T-helper 2 cell (primary cell): ENCODE results near the gene PROK1.

Experiments used
- DNase-seq, 5 experiments: peaks; one replicate each; pipeline versions ENCODE4 v3.0.0 to v3.0.0-alpha.2; 2012 to 2022

The PROK1 gene

DNA sequence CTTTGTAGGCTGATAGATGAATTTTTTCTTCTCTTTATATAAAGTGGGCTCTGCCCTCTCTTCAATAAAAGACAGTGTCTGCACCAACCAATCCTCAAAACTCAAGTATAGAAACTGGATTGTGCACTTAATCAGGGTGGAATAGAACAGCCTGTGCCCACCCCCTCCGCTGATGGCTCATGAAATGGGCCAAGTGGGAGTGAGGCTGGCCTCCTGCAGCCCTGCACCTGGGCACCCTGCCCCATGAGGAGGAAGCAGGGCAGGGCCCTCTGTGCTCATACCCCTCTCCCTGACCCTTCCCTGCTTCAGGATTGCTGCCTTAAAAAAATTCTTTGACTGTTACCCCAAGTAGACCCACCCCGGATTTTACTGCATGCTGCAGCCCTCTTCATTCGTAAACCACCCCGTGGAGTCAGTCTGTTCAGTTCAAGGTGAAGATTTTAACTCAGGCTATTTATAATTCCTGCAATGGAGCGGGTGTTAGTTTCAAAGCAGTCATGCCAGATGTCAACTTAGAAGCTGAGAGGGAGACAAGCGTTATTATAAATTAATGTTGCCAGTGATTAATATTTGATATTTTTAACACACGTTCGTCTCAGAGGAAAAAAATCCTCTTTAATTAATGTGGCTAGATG lies 15.8 kb downstream of the PROK1 start:
- DNase-seq: no peak

DNA sequence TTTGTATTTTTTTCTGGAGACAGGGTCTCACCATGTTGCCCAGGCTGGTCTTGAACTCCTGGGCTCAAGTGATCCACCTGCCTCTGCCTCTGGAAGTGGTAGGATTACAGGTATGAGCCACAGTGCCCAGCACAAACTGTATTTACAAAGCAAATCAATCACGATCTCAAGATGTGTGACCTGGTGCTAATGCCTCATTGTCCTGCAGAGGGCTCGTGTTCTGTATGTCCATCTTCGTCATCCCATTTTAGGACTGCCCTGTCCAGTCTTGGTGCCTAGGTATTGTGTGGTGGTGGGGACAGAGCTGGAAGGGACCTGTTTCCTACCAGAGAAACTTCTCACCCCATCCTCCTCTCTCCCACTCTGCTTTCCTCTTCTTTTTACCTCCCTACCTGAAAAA lies 20.2 kb downstream of the PROK1 start:
- no peak for DNase-seq

DNA sequence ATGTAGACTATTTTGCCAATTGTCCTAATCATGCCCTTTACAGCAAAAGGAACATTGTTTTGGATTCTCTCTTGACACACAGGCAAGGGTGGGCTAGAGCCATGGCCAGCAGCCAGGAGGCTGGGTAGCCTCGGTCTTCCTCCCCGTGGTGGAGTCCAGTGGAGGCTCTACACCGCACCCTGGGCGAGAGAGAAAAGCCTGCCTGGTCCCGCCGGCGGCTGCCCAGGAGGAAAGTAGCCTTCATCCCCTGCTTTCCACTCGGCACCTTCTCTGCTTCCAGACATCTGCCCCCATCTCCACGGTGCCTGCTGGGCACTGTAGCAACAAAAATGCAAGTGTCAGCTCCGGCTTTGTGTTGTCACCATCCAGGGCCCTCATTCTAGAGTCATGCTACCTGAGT lies 21.6 kb downstream of the PROK1 start:
- DNase-seq: no peak

DNA sequence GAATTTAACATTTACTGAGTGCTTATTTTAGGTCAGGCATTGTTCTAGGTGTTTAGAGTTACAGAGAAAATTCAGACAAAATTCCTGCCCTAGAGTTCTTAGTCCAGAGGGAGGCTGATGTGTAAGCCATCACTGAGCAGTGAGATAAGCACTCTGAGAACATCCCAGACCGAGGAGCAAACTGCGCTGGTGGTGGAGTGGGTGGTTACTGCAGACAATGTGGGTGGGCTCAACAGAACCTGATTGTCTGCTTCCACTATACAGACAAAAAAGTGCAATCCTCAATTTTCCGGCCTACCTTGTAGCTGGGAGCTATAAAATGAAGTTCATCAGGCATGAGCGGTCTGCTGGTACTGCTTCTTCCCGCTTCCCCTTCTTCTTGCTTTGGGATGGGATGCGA lies 23.5 kb downstream of the PROK1 start:
- no peak for DNase-seq

DNA sequence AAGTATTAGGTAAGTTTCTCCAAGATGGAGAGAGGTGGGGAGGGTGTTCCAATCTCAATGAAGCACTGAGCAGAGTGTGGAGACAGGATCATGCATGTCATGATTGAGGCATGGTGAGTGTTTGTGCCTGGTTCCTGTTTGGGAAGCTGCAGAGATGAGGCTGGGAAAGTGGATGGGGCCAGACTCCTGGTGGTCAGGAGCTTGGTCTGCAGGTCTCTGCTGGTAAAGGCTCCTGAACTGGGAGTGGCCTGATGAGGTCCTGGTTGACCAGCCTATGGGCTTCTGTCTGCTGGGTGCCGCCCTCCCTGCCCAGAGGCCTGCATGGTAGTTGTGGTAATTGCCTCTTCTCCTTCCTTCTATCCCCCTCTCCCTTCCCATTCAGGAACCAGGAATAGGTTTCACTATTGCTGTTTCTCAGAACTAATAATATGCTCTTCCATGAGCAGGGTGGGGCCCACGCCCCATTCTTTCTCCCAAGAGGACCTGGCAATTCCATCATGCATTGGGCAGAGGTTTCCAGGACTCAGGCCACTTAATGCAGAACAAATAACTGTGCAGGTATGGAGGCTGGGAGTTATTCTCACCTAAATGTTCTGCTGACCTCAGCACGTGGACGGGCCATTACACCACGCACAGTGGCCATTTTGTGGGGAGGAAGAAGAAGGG lies 24.5 kb downstream of the PROK1 start:
- no peak for DNase-seq

DNA sequence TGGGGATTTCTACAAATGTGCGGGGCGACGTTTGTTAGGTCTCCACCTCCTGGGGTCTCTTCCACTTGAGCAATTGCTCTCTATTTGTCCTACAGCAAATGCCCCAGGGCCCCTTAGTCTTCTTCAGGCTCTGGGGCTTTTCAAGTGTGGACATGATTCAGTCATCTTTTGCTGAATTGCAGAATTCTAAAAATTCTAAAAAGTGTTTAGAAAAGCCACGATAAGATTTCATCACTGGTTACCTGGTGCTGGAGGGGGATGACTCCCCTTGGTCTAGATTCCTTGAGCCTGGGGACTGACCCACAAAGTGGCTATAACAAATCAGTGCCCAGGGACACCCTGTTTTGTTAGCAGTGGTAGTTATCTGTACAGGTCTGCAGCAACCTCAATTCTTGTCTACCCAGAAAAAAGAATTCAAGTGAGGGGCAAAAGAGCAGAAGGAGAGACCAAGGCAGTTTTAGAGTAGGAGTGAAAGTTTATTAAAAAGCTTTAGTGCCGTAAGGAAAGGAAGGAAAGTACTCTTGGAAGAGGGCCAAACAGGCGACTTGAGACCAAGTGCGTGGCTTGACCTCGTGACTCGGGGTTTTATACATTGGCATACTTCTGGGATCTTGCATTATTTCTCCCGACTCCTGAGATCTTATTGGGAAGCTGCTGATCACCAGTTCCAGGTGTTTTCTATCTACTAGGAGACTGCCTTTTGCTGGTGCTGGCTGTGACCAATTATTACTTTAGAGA lies 25.2 kb downstream of the PROK1 start:
- no peak for DNase-seq

DNA sequence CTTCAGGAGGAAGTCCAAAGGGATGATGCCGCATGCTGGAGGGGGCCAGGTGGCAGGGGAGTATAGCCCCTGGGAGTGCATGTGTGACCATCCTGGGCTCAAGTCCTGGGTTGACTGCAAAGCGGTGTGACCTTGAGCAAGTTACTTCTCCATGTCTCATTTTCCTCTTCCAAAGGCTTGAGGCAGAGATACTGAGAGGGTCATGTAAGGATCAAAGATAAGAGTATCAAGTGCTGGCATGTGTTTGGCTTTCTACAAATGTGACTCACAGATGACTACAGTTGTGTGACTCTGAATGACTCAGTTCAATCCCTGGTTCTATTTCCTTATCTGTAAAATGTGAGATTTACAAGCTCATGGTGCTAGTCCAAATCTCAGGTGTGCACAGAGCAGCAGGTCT lies 26.1 kb downstream of the PROK1 start:
- no peak for DNase-seq

DNA sequence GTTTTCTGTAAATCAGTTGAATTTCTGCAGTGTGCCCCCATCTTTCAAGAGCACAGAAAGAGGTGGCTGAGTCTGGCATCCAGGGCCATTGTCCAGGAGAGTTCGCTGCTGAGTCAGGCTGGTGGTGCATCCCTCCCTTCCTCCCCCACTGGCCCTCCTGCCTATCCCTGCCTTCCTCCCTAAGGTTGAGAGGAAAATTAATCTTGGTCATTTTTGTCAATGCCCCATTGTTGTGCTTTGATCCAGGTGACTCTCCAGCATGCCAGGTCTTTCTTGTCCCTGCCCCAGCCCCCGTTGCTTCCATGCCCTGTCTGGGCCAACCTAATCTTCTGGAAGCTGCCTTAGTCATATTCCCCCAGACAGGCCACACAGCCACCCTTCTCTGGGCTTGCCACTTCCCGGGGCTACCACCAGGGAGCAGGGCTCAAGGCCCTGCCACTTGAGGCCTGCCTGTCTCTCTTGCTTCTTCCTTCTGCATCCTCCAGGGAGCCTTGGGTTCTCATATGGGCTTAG lies 26.6 kb downstream of the PROK1 start:
- peak in 1 of 5 experiments; percentile 21 for DNase-seq

DNA sequence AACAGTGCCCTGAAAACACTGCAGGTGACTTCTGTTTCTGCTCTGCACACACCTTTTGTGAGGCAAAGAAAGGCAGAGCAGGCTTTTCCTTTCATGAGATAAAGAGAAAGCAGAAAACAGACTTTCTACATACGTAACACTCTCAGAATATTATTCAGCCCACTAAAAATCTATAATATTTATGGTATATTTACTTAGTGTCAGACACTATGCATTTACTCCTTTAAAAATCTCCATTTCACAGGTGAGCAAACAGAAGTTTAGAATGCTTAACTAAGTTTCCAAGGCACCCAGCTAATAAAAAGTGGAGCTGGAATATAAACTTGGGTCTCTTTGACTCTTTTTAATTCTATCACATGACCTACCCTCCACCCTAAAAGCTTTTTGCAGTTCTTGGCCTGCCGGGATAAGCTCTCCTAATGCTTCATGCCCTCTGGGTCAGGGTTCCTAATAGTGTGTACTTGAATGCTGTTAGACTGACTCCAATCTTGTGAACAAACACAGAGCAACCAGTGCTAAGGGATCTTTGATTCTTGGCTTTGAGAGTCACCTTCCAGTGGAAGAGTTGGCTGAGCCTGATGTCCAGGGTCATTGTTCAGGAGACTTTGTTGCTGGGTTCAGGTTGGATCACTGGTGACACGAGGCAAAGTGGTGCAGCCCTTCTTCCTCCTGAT lies 27.2 kb downstream of the PROK1 start:
- DNase-seq: no peak

DNA sequence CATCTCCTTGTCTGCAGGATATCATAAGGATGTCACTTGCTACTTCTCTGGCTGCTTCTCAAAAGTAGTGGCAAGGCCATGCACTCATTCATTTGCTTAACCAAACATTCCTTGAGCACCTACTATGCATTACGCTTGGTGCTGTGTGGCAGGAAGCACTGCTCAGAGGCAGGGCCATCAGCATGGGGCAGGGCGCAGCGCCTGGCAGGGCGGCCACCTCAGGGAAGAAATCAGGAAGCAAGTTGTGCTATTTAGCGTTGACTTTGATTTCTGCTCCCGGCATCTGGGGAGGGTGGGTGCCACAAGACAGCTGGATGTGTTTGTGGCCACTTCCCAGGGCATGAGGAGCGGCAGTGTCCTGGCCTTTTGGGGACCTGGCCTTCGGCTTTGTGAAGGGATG lies 27.9 kb downstream of the PROK1 start:
- DNase-seq: no peak

DNA sequence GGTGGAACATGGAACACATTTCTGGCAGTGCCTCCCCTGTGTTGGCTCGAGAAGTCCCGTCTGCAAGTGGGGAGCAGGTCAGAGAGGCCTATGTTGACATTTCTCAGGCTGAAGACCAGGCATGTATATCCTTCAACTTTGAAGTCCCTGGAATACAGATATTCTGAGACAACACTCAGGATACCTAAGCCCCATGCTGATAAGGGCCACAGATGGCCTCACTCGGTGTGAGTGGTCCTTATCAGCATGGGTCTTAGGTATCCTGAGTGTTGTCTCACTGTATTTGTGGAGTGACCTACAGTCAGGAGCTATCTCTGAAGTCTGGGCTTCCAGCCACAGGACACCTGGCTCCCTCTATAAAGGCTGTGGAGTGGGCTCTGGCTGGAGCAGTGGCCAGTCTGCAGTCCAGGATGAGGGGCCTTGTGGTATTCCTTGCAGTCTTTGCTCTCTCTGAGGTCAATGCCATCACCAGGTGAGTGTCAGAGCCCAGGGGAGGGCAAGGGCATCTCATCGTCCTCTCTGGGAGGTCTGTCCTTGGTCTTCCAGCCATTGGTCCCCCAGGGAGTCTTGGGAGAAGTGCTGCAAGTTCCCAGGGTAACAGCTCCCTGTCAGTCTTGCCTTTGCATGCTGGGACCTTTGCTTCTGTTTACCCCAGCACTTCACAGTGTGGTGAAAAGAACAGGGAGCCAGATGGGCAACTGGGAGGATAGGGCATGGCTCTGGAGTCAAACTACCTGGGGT lies 29.6 kb downstream of the PROK1 start:
- no peak for DNase-seq

DNA sequence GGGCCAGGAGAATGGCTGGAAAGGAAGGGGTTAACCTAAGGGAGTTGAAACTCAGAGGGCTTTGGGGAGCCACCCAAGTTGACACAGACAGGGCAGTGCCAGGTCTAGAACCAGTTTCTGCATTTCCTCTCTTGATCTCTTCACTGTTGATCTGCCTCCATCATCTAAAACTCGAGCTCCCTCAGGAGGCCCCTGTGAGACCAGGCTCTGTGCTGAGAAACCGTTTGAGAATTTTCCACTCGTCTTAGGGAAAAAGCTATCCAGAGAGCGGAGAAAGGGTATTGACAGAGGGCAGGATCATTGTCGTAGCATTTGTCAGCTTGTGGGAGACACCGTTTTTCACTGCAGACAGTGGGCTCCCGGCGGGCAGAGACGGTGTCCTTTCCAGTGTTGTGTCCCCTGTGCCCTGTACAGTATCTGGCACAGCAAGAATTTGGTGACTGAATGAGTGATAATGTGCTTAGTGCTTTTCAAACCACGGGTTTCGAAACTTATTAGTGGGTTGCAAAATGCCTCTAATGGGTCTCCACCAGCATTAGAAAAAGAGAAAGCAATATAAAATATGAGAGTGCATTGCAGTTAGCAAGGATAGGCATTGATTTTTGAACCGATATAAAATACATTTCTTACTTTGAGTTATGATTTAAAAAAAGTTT lies 31.1 kb downstream of the PROK1 start:
- no peak for DNase-seq

DNA sequence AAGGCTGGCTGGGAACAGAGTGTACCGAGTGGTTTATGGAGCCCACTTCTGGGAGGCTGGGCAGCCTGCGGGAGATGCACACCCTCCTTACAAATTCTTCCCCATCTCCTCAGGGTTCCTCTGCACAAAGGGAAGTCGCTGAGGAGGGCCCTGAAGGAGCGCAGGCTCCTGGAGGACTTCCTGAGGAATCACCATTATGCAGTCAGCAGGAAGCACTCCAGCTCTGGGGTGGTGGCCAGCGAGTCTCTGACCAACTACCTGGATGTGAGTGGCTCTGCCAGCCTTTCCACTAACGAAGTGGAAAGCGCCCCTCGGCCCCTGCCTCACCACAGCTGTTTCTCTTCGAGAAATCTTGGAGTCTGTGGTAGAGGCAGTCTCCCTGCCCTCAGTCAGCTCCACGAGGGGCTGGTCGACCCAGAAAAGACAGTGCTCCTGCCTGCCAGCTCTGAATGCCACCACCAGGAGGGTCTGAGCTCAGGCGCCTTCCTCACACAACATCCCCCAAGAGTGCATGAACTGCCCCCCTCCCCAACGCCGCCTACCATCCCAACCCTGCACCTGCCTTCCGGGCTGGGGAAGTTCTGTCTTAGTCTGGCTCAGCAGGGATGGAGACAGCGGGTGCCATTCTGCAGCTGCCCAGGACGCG lies 31.8 kb downstream of the PROK1 start:
- DNase-seq: no peak

DNA sequence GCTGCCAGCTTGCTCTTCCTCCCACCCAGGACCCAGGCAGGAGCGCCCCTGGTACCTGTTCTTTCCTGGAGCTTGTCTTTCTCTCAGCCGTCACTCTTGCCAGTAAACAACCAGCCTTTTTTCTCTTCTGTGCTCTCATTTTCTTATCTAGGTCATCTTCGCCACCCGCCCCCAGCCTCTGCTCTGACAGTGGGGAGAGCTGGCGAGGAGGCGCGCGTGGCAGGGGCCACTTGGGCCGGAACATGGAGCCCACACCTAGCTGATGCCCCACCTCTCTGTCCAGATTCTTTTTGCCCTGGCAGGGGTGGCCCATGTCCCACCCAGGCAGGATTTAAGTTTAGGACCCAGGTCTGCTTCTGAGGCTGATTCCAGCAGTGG lies 32.3 kb downstream of the PROK1 start:
- no peak for DNase-seq

DNA sequence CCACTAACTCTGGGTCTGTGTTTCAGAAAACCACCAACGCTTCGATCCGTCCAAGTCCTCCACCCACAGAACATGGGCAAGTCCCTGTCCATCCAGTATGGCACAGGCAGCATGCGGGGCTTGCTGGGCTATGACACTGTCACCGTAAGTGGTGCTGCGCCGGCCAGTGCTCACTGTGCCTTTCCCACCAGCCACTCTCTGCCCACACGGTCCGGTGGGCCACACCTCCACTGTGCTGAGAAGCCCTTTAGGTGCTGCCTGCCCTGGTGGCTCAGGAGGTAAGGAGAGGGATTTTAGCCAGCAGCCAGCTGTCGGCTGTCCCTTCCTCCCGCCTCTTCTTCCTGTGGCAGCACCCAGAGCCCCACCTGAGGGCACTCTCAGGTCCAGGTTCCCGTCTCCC lies 33.9 kb downstream of the PROK1 start:
- DNase-seq: no peak

DNA sequence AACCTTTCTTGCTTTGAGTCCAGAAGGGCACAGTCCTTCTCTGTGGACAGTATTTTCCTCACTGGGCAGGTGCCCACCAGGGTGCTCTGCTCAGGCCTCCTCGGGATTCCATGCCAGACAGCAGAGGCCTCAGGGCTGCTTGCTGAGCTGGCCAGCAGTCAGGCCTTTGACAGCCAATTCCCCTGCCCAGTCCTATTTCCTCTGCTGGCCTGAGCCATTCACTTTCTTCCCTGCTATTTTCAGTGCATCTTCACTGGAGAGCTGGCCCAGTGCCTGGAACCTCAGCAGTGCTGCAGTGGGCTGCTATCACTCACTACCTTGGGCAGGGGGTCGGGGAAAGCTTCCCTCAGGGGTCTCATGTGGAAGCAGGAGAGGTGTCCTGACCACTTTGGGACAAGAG lies 34.8 kb downstream of the PROK1 start:
- no peak for DNase-seq

DNA sequence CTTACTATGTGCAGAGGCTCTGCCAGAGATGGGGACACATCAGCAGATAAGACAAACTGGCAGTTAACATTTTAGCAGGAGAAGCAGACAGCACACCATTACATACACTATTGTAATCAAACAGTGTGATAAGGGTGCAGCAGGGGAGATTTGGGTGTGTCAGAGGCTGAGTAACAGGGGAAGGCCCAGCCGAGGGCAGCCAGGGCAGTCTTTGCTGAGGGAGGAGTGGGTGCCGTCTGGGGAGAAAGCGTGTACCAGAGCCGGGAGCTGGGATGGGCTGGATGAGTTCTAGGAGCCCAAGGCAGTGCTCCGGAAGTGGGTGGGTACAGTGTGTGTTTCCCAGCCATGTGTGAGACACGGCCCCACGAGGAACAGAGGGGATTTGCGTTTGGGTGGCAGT lies 36.8 kb downstream of the PROK1 start:
- no peak for DNase-seq

DNA sequence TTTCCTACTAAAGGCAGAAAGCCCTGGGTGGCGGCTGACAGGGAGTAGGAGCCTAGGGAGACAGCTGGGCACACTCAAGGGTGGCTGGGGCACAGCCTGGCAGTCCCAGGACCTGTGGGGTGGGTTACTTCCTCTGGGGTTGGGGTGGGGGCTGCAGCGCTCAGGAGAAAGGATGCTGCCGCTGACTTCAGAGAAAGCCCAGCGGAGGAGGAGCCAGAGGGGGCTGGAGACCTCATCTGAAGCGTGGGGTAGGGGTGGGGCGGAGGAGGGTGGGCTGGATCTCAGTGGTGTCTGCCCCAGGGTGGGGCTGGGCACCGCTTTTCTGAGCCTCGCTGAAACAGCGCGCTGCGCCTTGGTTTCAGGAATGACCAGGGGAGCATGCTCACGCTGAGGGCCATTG lies 37.2 kb downstream of the PROK1 start:
- DNase-seq: no peak

DNA sequence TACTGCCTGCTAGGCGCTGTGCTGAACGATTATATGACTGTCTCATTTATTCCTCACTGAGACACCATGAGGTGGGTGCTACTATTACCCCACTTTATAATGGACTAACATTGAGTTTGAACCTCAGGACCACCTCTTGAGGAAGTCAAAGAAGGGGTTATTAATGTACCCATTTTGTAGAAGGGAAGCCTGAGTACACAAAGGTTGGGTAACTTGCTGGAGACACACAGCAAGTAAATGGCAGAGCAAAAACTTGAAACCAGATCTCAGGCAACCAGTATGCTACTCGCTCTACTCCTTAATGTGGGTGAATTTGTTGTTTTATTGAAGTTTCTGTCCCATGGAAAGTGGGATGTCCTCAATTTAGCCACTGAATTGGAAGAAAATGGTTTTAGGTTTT lies 37.9 kb downstream of the PROK1 start:
- no peak for DNase-seq

DNA sequence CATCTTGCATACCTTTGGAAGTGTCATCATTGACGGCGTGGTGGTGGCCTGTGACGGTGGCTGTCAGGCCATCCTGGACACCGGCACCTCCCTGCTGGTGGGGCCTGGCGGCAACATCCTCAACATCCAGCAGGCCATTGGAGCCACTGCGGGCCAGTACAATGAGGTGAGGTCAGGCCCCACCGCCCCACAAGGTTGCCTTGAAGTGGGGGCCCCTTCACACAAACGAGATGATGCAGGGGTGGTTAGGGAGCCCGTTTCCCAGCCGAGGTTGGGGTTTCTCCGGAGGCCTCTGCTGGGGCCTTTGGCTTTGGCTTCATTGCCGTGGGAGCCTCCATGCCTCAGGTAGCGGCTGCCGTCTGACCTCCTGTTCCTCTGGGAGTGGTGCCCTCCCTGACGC lies 38.5 kb downstream of the PROK1 start:
- no peak for DNase-seq

DNA sequence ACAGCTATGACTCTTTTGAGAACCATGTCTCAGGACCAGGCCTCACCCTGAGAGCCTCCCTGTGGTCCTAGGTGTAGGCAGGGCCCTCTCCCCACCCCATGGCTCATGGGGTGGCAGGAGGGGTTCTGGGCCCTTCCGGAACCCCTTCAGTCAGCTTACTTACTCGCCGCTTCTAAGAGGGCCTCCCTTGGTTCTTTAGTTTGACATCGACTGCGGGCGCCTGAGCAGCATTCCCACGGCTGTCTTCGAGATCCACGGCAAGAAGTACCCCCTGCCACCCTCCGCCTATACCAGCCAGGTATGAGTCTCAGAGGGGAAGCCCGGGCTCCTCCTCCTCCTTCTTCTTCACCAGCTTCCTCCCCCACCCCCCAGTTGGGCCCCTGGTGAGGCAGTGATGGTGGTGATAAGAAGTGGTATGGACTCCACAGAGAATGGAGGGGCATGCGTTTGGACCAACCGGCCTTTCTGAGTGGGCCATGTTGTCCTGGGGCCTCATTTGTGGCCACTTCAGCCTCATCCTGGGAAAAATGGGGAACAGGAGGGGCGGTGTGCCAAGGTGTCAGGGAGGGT lies 39.1 kb downstream of the PROK1 start:
- no peak for DNase-seq
